ENCODE measurements around the gene INSR. TPM values are rescaled to one million over a fixed set of nuclear protein-coding genes. Genes with fewer than 3 reads are reported as not detected.

INSR gene
- total RNA-seq, 1 donor from 2014 or later, result 14.1 TPM

DNA sequence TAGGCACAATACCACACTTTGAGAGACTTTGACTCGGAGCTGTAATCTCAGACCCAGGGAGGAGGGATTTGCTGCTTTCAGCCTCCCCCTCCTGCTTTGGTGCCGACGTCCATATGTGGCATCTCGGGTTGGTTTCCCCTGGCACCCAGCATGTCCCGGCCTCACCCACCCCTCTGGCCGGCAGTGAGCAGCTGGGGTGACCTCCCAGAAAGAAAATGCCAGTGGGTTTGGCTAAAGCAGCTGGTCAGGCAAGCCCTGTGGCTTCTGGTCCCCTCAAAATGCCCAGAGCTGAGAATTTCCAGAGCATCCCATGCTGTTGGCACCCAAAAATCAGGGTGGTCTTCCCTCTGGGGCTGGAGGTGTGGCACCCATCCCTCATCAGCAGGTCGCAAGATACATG is 34.1 kb downstream of the INSR start:
- no peaks in the 10 kb centered on the region for H3K27me3 Mint-ChIP-seq (ENCODE audit: low read depth)
- peaks cover 5% of the 10 kb centered on the region for H3K4me1 Mint-ChIP-seq
- TF ChIP-seq, protein P1, sequence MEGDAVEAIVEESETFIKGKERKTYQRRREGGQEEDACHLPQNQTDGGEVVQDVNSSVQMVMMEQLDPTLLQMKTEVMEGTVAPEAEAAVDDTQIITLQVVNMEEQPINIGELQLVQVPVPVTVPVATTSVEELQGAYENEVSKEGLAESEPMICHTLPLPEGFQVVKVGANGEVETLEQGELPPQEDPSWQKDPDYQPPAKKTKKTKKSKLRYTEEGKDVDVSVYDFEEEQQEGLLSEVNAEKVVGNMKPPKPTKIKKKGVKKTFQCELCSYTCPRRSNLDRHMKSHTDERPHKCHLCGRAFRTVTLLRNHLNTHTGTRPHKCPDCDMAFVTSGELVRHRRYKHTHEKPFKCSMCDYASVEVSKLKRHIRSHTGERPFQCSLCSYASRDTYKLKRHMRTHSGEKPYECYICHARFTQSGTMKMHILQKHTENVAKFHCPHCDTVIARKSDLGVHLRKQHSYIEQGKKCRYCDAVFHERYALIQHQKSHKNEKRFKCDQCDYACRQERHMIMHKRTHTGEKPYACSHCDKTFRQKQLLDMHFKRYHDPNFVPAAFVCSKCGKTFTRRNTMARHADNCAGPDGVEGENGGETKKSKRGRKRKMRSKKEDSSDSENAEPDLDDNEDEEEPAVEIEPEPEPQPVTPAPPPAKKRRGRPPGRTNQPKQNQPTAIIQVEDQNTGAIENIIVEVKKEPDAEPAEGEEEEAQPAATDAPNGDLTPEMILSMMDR (conservative IDR thresholded peaks at IDR 0.05), result no peak
- H3K4me3 Mint-ChIP-seq, result no peak overlapping the region
- H3K27ac Mint-ChIP-seq (ENCODE audit: unreplicated experiment), result no peak overlapping the region
- peaks cover under 1% of the 10 kb centered on the region for H3K36me3 Mint-ChIP-seq (ENCODE audit: low read depth)
- no peaks in the 10 kb centered on the region for H3K9me3 Mint-ChIP-seq
- no peak for DNase-seq (ENCODE audit: low read depth, low spot score)

DNA sequence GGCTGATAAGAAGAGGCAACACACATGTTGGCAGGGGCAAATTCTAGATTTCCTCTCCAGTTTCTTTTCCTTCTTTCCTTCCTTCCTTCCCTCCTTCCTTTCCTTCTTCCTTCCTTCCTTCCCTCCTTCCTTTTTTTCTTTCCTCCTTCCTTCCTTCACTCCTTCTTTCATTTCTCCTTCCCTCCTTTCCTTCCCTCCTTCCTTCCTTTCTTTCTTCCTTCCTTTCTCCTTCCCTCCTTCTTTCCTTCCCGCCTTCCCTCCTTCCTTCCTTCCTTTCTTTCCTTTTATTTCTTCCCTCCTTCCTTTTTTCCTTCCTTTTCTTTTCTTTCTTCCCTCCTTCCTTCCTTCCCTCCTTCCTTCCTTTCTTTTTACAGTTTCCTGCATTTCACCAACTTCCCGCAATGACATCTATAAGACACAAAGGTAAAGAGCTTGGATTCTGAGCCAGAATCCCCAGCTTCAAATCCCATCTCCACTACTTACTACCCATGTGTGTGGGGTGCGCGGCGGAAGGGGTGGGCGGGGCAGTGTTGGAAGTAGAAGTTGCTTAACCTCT is 35.3 kb downstream of the INSR start:
- no peaks in the 10 kb centered on the region for H3K9me3 Mint-ChIP-seq
- peaks cover 5% of the 10 kb centered on the region for H3K4me1 Mint-ChIP-seq
- no peak for DNase-seq (ENCODE audit: low read depth, low spot score)
- H3K4me3 Mint-ChIP-seq, result no peak overlapping the region
- no peak overlapping the region for H3K27ac Mint-ChIP-seq (ENCODE audit: unreplicated experiment)
- TF ChIP-seq, protein P1 (conservative IDR thresholded peaks at IDR 0.05), result no peak
- peaks cover 3% of the 10 kb centered on the region for H3K36me3 Mint-ChIP-seq (ENCODE audit: low read depth)
- H3K27me3 Mint-ChIP-seq (ENCODE audit: low read depth), result no peaks in the 10 kb centered on the region

- Mint-ChIP-seq H3K4me3 (no peak overlapping the region), H3K36me3 (ENCODE audit: low read depth) (peaks cover 3% of the 10 kb centered on the region), H3K4me1 (peaks cover 5% of the 10 kb centered on the region), H3K27me3 (ENCODE audit: low read depth) (no peaks in the 10 kb centered on the region), H3K9me3 (no peaks in the 10 kb centered on the region), H3K27ac (ENCODE audit: unreplicated experiment) (no peak overlapping the region)
- no peak for DNase-seq (ENCODE audit: low read depth, low spot score)
- TF ChIP-seq, protein P1 (conservative IDR thresholded peaks at IDR 0.05), result no peak
These were observed 36.0 kb downstream of the INSR start for GRCh38 chr19:7258041-7258839.

GRCh38 chr19:7257148-7258040 is 36.8 kb downstream of the INSR start:
- Mint-ChIP-seq H3K4me3 (no peak overlapping the region), H3K27ac (ENCODE audit: unreplicated experiment) (no peak overlapping the region), H3K4me1 (peaks cover under 1% of the 10 kb centered on the region), H3K36me3 (ENCODE audit: low read depth) (peaks cover 3% of the 10 kb centered on the region), H3K9me3 (no peaks in the 10 kb centered on the region), H3K27me3 (ENCODE audit: low read depth) (no peaks in the 10 kb centered on the region)
- no peak for DNase-seq (ENCODE audit: low read depth, low spot score)
- TF ChIP-seq, protein P1 (conservative IDR thresholded peaks at IDR 0.05), result no peak

DNA sequence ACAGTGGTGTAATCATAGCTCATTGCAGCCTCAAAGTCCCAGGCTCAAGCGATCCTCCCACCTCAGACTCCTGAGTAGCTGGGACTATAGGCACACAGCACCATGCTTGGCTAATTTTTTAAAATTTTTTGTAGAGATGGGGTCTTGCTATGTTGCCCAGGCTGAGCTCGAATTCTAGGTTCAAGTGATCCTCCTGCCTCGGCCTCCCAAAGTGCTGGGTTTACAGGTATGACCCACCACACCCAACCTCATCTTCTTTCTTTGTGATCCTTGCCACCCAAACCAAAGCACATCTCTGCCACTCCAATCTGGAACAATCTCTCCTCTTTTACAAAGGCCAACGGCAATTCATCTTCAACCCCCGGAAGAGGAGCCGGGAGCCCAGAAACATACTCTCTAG is 38.6 kb downstream of the INSR start:
- no peaks in the 10 kb centered on the region for H3K4me1 Mint-ChIP-seq
- peak overlapping the region; percentile 43 for H3K27ac Mint-ChIP-seq (ENCODE audit: unreplicated experiment)
- DNase-seq (ENCODE audit: low read depth, low spot score), result no peak
- H3K4me3 Mint-ChIP-seq, result no peak overlapping the region
- TF ChIP-seq, protein P1 (conservative IDR thresholded peaks at IDR 0.05), result no peak
- H3K9me3 Mint-ChIP-seq, result no peaks in the 10 kb centered on the region
- H3K27me3 Mint-ChIP-seq (ENCODE audit: low read depth), result no peaks in the 10 kb centered on the region
- H3K36me3 Mint-ChIP-seq (ENCODE audit: low read depth), result peaks cover 3% of the 10 kb centered on the region
